Neural progenitor cell (in vitro differentiated cells): ENCODE results near the gene UNC119B.
"Not testable (repeated sequence)": the region's sequence is repeated elsewhere in the genome, so short reads cannot be mapped to it uniquely, and the experiment has no call there.

Experiments used
- CTCF ChIP-seq: fragments of 200-600 bp; sonication (generic); IDR thresholded peaks from 2 replicates; pipeline ENCODE4 v1.5.1; 2017; ENCODE audit warnings: antibody characterized with exemption, mild to moderate bottlenecking
- EZH2 ChIP-seq: fragments of 200-600 bp; sonication (generic); IDR thresholded peaks from 2 replicates; pipeline ENCODE4 v1.6.1; 2017; ENCODE audit warnings: antibody characterized with exemption, mild to moderate bottlenecking, moderate library complexity

DNA sequence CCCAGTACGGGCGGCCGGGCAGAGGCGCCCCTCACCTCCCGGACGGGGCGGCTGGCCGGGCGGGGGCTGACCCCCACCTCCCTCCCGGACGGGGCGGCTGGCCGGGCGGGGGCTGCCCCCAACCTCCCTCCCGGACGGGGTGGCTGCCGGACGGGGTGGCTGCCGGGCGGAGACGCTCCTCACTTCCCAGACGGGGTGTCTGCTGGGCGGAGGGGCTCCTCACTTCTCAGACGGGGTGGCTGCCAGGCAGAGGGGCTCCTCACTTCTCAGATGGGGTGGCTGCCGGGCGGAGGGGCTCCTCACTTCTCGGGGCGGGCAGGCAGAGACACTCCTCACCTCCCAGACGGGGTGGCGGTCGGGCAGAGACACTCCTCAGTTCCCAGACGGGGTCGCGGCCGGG lies 21.9 kb downstream of the UNC119B start:
- not testable (repeated sequence) for TF ChIP-seq CTCF, EZH2
